Left ventricle myocardium superior (tissue), 1 donor: Measurements from ENCODE around the gene SRMS. TPM values are rescaled to one million over a fixed set of nuclear protein-coding genes. Genes with fewer than 3 reads are reported as not detected.
"Not testable (repeated sequence)": the region's sequence is repeated elsewhere in the genome, so short reads cannot be mapped to it uniquely, and the experiment has no call there.

Experiments
- ATAC-seq: fragments of 200-7000 bp; cut with Tn5 transposase; one replicate; pipeline ENCODE4 v1.9.1; 2020; ENCODE audit warnings: mild to moderate bottlenecking, moderate library complexity
- DNase-seq: peaks from one replicate; pipeline ENCODE4 v3.0.0-alpha.2; 2020
- intact Hi-C: fragments of 100-400 bp; cut with micrococcal nuclease; formaldehyde crosslinking; loops from one replicate; pipeline ENCODE4 v1.11.0; 2022
- total RNA-seq: library from RNA; stranded (reverse); fragmentation: NEBNext Ultra II Directional; extraction: Animal tissue kit (Norgen Biotek cat#: 25700); gene quantifications from one replicate; pipeline ENCODE4 v1.2.1, GENCODE V29; 2021
- donor health status: DM: no; HTN: yes; CAD: no; lungs with severe emphysema.

The SRMS gene
- total RNA-seq, 1 donor from 2014 or later, result not detected

- DNase-seq (no peak), ATAC-seq (no peak)
- intact Hi-C loops, result no loop called here
Observed at GRCh38 chr20:63580796-63581461, 33.4 kb upstream of the SRMS start.

GRCh38 chr20:63579017-63579694 lies 31.6 kb upstream of the SRMS start:
- intact Hi-C loops, result no loop called here

GRCh38 chr20:63578224-63579016 lies 30.9 kb upstream of the SRMS start:
- ATAC-seq (no peak), DNase-seq (no peak)
- intact Hi-C loops, result no loop called here

More at GRCh38 chr20:63579017-63579694, 31.6 kb upstream of the SRMS start:
- no peak for DNase-seq
- ATAC-seq, result no peak

GRCh38 chr20:63577317-63577894 lies 29.9 kb upstream of the SRMS start:
- peak; percentile 66 for ATAC-seq
- peak; percentile 90 for DNase-seq
- intact Hi-C loops, result no loop called here

DNA sequence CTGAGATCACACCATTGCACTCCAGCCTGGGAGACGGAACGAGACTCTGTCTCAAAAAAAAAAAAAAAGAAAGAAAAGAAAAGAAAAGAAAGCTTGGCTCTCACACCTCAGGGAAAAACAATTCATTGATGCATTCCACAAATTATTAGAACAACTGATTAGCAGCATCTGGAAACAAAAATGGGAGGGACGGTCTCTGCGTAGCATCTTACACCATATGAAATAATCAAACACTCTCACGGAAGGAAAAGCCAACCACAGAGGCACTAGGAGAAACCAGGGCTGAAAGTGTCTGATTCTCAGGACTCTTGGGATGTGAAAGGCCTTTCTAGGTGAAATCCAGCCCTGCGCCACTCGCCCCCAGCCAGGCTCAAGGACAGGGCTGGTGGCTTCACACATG lies 28.8 kb upstream of the SRMS start:
- intact Hi-C loops, result no loop called here

GRCh38 chr20:63574829-63575743 lies 27.5 kb upstream of the SRMS start:
- no peak for DNase-seq
- ATAC-seq, result no peak
- intact Hi-C loops, result no loop called here

More for the DNA sequence above, 28.8 kb upstream of the SRMS start:
- no peak for DNase-seq
- no peak for ATAC-seq

DNA sequence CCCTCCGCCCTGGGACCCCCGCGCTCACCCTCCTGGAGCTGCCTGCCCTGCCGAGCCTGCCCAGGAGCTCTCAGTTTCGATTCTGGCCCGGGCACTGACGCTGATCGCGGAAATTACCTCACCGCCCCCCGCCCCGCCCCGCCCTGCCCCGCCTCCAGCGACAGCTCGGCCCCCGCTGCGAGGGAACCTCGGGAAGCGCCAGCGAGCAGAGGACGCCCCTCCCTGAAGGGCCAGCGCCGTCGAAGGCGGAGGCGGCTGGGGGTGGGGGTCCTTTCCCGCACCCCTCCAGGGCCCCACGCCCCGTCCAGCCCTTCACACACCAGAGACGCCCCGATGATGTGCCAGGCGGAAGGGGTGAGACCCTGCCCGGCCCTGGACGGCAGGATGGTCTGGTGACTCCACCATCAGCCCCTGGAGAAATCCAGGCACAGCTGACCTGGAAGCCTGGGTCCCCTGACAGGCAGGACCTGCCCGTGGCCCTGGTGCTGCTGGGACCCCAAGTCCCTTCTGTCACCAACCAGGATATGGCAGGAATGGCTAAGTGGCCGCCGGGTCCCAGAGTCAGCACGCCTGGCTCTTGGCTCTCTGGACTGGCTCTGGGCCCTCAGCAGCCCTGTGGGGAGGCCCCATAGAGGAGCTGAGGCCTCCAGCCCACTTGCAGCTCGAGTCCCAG lies 26.7 kb upstream of the SRMS start, which contains the start of gene HELZ2:
Gene HELZ2 (minus strand): TSS at position 84 of the 673 bp plus-strand sequence. CDS start 1,854 bp downstream, outside the sequence.
- ATAC-seq, result peak; percentile 81
- intact Hi-C loops, result no loop called here
- peak; percentile 86 for DNase-seq

DNA sequence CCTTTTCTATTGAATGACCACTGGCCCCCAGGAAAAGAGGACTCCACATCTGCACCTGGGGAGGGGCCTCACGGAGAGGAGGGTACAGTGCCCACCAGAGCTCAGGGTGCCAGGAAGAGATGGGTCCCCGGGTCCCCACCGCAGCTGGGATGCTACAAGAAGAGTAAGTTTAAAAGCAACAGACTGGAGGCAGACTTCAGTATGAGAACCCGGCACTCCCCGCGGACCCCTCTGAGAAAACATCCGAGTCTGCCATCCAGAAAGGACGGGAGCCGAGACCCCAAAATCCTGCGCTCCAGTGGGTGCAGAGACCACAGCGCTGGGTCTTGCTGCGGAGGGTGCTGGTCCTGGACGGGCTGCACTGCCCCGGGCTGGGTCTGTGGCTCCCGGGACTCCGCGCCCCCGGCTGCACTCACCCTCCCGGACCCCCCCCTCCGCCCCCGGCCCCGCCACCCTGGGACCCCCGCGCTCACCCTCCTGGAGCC lies 26.1 kb upstream of the SRMS start:
- ATAC-seq, result peak; percentile 22
- intact Hi-C loops, result no loop called here
- no peak for DNase-seq

GRCh38 chr20:63572788-63573646 lies 25.5 kb upstream of the SRMS start:
- ATAC-seq (no peak), DNase-seq (no peak)
- intact Hi-C loops, result no loop called here

GRCh38 chr20:63572071-63572787 lies 24.7 kb upstream of the SRMS start:
- no peak for DNase-seq
- no peak for ATAC-seq
- intact Hi-C loops, result no loop called here

DNA sequence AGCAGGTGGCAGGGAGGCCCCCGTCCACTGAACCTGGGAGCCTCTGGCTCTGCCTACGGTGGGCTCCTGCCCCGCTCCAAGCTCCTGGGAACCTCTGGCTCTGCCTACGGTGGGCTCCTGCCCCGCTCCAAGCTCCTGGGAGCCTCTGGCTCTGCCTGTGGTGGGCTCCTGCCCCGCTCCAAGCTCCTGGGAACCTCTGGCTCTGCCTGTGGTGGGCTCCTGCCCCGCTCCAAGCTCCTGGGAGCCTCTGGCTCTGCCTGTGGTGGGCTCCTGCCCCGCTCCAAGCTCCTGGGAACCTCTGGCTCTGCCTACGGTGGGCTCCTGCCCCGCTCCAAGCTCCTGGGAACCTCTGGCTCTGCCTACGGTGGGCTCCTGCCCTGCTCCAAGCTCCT lies 23.5 kb upstream of the SRMS start:
- DNase-seq, intact Hi-C loops, ATAC-seq: not testable (repeated sequence)

- no peak for DNase-seq
- ATAC-seq, result no peak
- intact Hi-C loops, result no loop called here
Observed at GRCh38 chr20:63570281-63571086, 22.9 kb upstream of the SRMS start.

- no peak for DNase-seq
- intact Hi-C loops, result no loop called here
- ATAC-seq, result no peak
Observed at GRCh38 chr20:63568986-63569949, 21.7 kb upstream of the SRMS start.

DNA sequence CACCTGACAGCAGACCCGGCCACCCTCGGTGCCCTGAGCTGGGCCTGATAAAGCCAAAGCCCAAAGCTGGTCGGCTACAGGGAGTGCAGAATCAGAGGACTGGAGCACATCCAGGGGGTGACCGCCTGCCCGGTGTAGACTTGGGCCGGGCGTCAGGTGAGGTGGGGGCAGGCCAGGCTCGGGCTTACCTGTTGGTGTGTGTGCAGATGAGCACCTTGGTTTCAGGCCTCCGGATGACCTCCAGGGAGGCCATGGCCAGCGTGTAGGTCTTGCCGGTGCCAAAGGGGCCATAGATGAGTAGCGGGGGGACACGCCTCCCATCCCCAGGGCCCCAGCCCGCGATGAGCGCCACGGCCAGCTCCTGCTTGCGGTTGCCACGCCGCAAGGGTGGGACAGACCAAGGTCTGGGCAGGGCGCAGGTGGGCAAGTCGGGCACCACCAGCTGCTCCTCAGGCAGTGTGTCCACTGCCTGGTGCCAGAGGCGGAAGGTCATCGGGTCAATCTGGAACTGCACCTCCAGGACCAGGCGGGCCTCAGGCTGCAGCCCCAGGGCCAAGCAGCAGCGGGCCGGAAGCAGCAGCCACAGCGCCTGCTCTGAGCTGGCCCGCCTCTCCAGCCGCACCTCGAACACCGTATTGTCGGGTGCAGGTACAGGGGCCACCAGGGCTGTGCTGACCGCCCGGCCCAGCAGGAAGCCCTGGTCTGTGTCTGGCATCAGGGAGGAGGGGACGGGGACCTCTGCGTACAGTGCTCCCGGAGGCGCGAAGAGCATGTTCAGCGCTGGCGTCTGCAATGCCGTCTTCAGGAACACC lies 20.8 kb upstream of the SRMS start:
- intact Hi-C loops, result no loop called here
- no peak for DNase-seq

More for the DNA sequence above, 20.8 kb upstream of the SRMS start:
- no peak for ATAC-seq
